HCT116 (cell line): Measurements from ENCODE around the gene IDUA.

ENCODE experiments used
- CTCF ChIP-seq, 3 experiments: fragments of 200-600 bp in 1 of 3; sonication (generic) in 1 of 3; IDR thresholded peaks in 2 of 3; conservative IDR thresholded peaks in 1 of 3; 2 replicates each; pipeline ENCODE4 v1.5.1; 2012 to 2017; ENCODE audit warnings: low read depth in 2 of 3, low read length in 2 of 3, antibody characterized with exemption in 1 of 3, borderline replicate concordance in 1 of 3, control low read depth in 1 of 3, mild to moderate bottlenecking in 1 of 3, mixed read lengths in 1 of 3, mixed run types in 1 of 3, moderate library complexity in 1 of 3; ENCODE audit not compliant: insufficient read depth in 1 of 3
- ELF1 ChIP-seq: IDR thresholded peaks from 2 replicates; pipeline ENCODE4 v1.6.1; 2012; ENCODE audit warnings: low read depth, borderline replicate concordance
- EZH2 ChIP-seq: fragments of 200-600 bp; sonication (generic); IDR thresholded peaks from 2 replicates; pipeline ENCODE4 v1.6.1; 2017; ENCODE audit warnings: antibody characterized with exemption, mixed run types
- EZH2phosphoT487 ChIP-seq: fragments of 200-600 bp; IDR thresholded peaks from 2 replicates; pipeline ENCODE4 v1.6.1; 2018; ENCODE audit warnings: antibody characterized with exemption, borderline replicate concordance
- POLR2A ChIP-seq: IDR thresholded peaks from 2 replicates; pipeline ENCODE4 v1.7.0; 2011; ENCODE audit warnings: borderline replicate concordance; ENCODE audit not compliant: insufficient read depth, insufficient read length; ENCODE audit errors: extremely low read depth
- SP1 ChIP-seq: IDR thresholded peaks from 2 replicates; pipeline ENCODE4 v1.6.1; 2012; ENCODE audit warnings: low read depth

- TF ChIP-seq POLR2A (no peak), CTCF (IDR thresholded peaks at IDR 0.05 in 2 of 3, conservative IDR thresholded peaks at IDR 0.05 in 1 of 3; ENCODE audit: borderline replicate concordance in 1 of 3, insufficient read depth in 1 of 3, low read depth in 2 of 3, low read length in 2 of 3) (no peak), EZH2 (no peak), SP1 (no peak), ELF1 (no peak), EZH2phosphoT487 (no peak)
Measured at GRCh38 chr4:958314-958665, 28.6 kb upstream of the IDUA start.
